ENCODE measurements around the gene HLF. TPM values are rescaled to one million over a fixed set of nuclear protein-coding genes. Genes with fewer than 3 reads are reported as not detected.

The HLF gene
- total and polyA plus RNA-seq, 10 of the 15 experiments (the other 5 are each of a cell fraction or from before 2014, with no cell fraction given) = 0.01 to 0.33 (median 0.20) TPM; not detected in 3

GRCh38 chr17:55348749-55349354 lies 84.1 kb downstream of the HLF start (continued):
- TF ChIP-seq, protein P1, sequence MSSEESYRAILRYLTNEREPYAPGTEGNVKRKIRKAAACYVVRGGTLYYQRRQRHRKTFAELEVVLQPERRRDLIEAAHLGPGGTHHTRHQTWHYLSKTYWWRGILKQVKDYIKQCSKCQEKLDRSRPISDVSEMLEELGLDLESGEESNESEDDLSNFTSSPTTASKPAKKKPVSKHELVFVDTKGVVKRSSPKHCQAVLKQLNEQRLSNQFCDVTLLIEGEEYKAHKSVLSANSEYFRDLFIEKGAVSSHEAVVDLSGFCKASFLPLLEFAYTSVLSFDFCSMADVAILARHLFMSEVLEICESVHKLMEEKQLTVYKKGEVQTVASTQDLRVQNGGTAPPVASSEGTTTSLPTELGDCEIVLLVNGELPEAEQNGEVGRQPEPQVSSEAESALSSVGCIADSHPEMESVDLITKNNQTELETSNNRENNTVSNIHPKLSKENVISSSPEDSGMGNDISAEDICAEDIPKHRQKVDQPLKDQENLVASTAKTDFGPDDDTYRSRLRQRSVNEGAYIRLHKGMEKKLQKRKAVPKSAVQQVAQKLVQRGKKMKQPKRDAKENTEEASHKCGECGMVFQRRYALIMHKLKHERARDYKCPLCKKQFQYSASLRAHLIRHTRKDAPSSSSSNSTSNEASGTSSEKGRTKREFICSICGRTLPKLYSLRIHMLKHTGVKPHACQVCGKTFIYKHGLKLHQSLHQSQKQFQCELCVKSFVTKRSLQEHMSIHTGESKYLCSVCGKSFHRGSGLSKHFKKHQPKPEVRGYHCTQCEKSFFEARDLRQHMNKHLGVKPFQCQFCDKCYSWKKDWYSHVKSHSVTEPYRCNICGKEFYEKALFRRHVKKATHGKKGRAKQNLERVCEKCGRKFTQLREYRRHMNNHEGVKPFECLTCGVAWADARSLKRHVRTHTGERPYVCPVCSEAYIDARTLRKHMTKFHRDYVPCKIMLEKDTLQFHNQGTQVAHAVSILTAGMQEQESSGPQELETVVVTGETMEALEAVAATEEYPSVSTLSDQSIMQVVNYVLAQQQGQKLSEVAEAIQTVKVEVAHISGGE (CRISPR knock-in tag; IDR thresholded peaks at IDR 0.05) = no peak
- TF ChIP-seq TCF12 (IDR thresholded peaks at IDR 0.05; ENCODE audit: low read depth, low read length) (no peak), PML (IDR thresholded peaks at IDR 0.05; ENCODE audit: low read length) (no peak), BRCA1 (IDR thresholded peaks at IDR 0.05; ENCODE audit: low read depth, low read length) (no peak), YBX1 (IDR thresholded peaks at IDR 0.05) (no peak), IKZF1 (conservative IDR thresholded peaks at IDR 0.05) (no peak), EGR1 (IDR thresholded peaks at IDR 0.05; ENCODE audit: borderline replicate concordance in 1 of 2, low read depth in 2 of 2, low read length in 2 of 2) (no peak), CBX5 (IDR thresholded peaks at IDR 0.05; ENCODE audit: low read depth) (0 out of 2 replicates have a peak, but pooled peaks have one; percentile 46), STAT3 (IDR thresholded peaks at IDR 0.05; ENCODE audit: low read depth, low read length) (no peak), STAT1 (conservative IDR thresholded peaks at IDR 0.05) (no peak), FOXM1 (IDR thresholded peaks at IDR 0.05; ENCODE audit: low read depth, low read length) (0 out of 2 replicates have a peak, but pooled peaks have one; percentile 24), RUNX3 (IDR thresholded peaks at IDR 0.05; ENCODE audit: low read length) (no peak), BHLHE40 (IDR thresholded peaks at IDR 0.05; ENCODE audit: borderline replicate concordance in 1 of 2, low read depth in 2 of 2, low read length in 1 of 2) (no peak)
- TF ChIP-seq, protein P2, sequence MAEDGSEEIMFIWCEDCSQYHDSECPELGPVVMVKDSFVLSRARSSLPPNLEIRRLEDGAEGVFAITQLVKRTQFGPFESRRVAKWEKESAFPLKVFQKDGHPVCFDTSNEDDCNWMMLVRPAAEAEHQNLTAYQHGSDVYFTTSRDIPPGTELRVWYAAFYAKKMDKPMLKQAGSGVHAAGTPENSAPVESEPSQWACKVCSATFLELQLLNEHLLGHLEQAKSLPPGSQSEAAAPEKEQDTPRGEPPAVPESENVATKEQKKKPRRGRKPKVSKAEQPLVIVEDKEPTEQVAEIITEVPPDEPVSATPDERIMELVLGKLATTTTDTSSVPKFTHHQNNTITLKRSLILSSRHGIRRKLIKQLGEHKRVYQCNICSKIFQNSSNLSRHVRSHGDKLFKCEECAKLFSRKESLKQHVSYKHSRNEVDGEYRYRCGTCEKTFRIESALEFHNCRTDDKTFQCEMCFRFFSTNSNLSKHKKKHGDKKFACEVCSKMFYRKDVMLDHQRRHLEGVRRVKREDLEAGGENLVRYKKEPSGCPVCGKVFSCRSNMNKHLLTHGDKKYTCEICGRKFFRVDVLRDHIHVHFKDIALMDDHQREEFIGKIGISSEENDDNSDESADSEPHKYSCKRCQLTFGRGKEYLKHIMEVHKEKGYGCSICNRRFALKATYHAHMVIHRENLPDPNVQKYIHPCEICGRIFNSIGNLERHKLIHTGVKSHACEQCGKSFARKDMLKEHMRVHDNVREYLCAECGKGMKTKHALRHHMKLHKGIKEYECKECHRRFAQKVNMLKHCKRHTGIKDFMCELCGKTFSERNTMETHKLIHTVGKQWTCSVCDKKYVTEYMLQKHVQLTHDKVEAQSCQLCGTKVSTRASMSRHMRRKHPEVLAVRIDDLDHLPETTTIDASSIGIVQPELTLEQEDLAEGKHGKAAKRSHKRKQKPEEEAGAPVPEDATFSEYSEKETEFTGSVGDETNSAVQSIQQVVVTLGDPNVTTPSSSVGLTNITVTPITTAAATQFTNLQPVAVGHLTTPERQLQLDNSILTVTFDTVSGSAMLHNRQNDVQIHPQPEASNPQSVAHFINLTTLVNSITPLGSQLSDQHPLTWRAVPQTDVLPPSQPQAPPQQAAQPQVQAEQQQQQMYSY (CRISPR knock-in tag; IDR thresholded peaks at IDR 0.05) = no peak

All from GM12878 (cell line).